CD4-positive, alpha-beta T cell treated with Interleukin-17A for 1 hour (primary cell): ENCODE data around the gene KRT13.

Experiments used
- DNase-seq: peaks from one replicate; pipeline ENCODE4 v3.0.0-alpha.2; 2020

The KRT13 gene

DNA sequence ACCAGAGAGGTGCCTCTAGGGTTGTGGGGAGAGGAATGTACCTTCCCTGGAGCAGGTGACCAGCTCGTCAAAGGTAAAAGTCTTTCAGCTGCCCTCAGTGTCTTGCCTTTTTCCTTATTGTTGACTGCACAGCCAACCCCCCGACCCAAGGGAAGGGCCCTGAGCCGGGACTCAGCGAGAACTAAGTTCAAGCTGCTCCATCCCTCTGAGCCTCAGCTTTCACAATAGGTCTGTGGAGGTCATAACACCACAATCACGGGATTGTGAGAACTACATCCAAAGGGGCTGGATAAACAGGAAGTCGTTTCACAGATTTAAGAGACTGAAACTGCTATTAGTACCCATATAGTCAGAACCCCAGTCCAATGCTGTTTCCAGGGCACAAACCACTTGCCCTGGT, 13.1 kb downstream of the KRT13 start:
- DNase-seq = no peak

DNA sequence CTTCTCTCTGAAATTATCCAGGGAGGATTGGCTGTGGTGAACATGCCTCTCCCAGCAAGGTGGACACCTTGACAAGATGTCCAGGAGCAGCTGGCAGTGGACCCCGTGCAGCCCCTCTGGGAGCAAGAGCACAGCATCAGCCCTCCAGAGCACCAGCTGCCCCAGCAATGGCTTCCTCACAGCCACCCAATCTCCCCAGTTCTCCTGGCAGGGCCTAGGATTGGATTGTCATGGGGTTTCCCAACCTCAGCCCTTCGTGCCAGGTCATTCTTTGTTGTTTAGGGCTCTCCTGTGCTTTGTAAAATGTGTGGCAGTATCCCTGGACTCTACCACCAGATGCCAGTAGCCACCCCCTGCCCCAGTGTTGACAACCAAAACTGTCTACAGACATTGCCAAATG, 13.9 kb downstream of the KRT13 start:
- DNase-seq = no peak

DNA sequence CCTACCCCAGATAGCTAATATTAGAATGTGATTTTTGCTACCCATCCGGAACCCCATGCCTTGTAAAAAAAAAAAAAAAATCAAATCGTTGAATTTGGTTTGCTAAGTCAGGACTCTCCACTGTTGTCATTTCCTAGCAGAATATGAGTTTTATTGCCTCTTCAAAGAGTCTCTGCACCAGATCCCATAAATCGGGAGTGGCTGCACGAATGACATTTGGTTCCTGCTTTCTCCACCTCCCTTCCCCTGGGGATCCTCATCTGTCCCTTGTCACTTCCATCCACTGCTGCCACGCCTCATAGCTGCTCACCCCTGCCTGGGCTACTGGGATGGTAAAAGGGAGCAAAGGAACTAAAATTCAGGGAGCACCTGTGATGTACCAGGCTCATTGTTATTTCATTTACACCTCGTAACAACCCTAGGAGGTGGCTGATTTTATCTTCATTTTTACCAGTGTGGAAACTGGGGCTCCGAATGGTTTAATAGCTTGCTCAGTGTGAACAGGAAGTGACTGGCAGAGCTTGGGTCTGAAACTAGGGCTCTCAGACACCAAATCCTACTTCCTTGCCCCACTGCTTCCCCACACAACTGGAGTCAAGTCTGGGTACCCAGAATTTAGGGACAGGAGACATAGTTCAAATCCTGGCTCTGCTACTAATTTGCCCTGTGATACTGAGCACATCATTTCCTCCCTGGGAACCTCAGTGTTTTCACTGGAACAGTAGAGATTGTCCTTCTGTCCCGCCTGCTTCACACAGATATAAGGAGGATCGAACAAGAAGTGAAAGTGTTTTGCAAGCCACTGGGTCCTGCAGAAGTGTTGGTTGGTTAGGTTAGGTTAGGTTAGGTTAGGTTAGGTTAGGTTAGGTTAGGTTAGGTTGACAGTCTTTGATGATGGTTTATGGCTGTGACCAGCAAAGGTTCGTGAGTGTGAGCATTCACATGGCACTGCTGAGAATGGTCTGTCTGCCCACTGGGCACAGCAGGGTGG, 15.1 kb downstream of the KRT13 start:
- no peak for DNase-seq

DNA sequence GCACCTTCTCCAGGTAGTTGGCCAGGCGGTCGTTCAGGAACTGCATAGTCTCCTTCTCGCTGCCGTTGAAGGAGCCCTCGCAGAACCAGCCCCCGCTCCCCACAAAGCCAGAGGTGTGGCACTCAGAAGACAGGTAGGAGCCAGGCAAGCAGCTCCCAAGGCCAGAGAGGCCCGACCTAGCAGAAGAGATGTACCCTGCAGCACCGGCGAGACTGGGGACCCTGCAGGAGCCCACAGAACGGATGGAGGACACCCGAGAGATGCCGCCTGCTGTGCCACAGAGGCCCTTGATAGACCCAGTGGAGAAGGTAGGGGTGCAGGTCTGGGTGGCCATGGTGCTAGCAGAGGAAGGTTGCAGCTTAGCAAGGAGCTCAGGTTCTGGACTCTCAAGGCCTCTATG, 15.9 kb downstream of the KRT13 start, which contains the start of gene KRT36:
Gene KRT36 (minus strand): TSS at position 380 of the 400 bp plus-strand sequence. CDS start 46 bp downstream, at position 334.
- no peak for DNase-seq

DNA sequence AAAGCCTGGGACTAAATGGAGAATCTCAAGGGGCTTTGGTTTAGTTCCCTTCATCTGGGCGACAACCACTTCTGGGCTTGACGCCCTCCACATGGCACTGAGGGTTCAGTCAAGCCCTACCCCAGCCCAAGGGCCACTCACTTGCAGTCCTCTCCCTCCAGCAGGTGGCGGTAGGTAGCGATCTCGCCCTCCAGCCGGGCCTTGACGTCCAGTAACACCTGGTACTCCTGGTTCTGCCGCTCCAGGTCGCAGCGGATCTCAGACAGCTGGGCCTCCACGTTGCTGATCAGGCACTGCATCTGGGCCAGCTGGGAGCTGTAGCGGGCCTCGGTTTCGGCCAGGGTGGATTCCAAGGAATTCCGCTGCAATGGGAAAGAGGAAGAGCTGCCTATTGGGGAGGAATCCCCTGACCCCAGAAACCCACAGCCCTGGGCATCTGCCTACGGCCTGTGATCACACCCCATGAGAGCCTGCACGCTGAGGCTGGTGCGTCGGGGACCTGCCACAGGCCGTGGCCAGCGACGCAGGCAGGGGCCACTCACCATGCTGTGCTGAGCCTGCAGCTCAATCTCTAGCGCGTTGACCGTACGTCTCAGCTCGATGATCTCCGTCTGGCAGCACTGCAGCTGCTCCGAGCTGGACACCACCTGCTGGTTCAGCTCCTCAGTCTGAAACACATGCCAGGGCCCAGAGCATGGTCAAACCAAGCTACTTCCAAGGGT, 18.4 kb downstream of the KRT13 start:
- DNase-seq = peak; percentile 14

DNA sequence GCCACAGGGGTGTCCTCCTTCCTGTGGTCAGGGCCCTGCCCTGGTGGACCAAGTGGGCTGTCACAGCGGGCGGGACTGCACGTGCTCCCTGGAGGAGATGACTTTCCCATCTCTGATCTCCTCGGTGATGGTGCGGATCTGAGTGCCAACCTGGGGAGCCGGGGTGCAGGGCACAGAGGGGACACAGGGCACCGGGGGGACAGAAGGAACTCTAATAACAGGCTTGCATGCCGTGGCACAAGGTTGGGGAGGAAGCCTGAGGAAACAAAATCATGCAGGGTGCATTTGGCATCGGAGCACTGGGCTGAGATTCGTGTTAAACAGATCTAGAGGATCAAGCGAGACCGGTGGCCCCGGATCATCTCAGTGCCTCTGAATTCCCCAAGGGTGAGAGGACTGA, 19.1 kb downstream of the KRT13 start:
- no peak for DNase-seq

DNA sequence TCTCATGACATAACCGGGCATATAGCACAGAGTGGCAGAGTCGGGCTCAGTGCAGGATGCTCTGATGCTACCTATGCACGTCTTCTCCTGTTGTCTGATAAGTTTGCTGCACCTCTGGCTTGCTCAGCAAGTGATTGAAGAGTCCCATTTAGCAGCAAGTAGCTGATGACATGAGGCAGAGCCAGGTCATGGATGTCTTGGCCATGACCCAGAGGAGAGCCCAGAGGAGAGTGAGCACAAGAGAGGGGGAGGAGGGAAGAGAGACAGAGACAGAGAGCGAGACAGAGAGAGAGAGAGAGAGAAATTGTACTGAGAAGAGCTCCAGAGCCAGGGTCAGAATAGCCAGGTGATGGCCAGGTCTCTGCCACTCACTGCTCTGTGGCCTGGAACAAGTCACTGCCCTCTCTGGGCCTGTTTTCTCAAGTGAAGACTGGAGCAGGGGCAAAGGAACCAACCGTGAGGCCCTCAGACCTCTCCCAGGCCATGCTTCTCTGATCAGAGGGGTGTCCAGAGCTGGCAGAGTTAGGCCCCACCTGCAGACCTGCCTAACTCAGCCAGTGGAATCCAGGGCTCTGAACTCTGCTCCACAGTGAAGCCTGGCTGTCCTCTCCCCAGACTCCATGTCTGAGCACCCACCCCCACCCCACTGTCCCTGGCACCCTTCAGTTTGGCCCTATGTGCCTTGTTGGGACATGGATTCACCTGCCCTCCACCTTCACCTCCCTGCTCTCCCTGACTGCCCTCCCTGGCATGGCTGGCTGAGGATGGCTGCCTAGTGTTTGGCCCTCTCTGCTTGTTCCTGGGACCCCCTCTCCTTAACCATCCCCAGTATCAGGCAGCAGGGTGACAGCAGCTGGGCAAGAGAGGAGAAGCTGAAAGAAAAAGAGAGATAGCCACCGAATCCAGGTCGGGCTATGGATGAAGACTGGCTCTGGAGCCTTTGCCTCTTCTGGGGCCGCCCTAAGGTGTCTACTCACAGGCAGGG, 20.2 kb downstream of the KRT13 start:
- DNase-seq = no peak

DNA sequence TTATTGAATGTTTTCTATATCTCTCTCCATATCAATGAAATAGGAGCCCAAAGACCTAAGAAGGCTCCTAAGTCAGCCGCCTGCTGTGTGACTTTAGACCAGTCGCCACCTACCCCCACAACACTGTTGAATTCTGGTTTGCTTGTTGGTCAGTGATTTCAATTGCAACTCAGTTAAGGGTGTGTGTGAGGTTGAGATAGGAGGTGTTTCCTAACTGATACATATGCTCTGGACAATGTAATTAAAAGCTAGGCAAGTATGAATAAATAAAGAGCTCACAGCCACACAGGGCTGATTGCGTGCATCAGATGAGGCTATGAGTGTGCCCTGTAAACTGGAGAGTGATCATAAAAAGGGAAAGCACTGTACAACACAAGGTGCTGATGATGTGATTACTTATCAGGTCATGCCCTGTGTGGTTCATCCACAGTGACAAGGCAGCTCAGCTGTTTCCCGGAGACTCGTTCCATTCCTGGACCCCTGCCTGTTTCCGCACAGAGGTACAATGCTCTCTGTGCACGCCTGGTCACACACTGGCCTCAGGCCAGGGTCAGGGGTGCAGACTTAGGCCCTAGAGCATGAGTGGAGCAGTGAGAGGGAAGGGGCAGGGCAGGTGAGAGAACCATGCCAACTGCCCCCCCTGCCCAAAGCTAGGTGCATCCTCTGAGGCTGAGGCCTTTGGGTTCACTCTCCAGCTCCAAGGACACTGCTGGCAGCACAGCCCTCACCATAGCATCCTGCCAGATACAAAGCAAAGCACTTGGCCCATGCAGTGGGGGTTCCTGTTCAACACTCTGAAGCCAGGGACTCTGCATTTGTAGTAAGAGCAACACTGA, 21.2 kb downstream of the KRT13 start:
- DNase-seq = no peak

DNA sequence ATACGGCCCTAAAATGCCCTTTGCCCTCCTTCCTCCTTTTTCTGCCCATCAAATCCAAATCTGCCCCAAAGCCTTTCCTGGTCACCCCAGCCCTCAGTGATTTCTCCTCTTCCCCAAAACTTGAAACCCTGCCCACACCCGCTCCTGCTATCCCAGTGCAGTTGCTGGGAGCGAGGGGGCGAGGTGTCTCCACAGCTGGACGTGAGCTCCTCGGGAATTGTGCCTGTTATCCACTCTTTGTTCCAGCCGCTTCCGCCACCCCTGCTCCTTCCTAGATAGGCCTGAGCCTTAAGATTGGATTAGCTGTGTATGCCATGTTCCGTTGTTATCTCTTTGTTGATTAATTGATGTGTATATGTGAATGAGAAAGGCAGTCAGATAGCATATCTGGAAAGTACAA, 21.9 kb downstream of the KRT13 start:
- DNase-seq = no peak

DNA sequence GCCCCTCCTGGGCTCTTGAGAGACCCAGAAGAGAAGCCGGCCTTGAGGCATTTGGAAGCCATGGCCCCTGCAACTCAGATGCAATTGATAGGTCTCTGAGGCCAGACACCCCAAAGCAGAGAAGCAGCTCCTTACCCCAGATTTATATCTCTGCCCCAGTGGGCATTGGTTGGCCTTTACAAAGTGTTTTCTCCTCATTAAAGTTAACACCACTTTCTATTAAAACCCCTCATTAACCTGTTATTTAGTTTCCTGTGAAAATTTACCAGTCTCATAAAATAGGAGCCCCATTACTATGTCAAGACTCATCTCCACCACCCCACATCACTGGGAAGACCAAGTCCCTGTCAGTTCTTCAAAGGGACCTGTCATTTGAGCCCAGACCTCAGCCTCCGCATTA, 24.4 kb downstream of the KRT13 start, which contains the start of gene KRT35:
Gene KRT35 (minus strand): TSS at position 116 of the 400 bp plus-strand sequence. CDS start 54 bp downstream, at position 62.
- no peak for DNase-seq

DNA sequence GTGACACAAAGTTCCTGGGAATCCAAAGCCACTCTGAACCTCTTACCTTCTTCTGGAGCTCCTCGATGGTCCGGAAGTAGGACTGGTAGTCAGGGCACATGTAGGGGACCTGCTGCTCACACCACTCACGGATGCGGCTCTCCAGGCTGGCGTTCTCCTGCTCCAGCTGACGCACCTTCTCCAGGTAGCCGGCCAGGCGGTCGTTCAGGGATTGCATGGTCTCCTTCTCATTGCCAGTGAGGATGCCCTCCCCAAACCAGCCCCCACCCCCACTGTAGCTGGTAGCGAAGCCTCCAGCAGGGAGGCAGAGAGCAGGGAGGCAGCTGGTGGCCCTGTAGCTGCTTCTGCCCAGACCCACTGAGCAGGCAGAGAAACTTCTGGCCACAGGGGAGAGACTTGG, 24.8 kb downstream of the KRT13 start:
- DNase-seq = no peak

DNA sequence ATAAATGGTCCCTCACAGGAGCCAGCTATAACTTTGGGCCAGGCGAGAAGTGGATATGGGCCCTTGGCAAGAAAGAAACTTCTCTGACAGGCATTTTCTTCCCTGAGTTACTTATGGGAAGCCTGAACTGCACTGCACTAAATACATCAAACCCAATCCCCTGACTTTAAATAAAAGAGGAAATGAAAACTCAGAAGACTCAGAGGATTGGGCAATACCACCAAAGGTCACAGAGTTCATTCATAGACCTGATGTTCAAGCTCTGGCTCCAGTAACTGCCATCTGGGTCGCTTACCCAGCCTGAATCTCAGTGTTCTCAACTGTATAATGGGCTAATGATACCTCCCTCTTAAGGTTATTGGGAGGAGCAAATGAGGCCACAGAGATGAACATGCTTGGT, 25.3 kb downstream of the KRT13 start:
- no peak for DNase-seq

DNA sequence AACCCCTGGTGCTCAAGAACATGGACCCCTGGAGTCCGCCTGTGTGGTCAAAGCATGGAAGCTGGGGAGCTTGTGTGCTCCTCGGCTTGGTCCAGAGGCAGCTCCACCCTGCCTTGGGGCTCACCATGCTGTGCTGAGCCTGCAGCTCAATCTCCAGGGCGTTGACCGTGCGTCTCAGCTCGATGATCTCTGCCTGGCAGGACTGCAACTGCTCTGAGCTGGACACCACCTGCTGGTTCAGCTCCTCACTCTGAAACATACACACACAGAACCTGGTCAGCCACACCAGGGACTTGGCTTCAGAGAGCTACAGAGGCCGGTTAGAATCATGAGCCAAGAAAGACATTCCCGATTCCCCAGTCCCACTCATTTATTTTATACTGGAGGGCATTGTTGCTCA, 27.2 kb downstream of the KRT13 start:
- DNase-seq = no peak

DNA sequence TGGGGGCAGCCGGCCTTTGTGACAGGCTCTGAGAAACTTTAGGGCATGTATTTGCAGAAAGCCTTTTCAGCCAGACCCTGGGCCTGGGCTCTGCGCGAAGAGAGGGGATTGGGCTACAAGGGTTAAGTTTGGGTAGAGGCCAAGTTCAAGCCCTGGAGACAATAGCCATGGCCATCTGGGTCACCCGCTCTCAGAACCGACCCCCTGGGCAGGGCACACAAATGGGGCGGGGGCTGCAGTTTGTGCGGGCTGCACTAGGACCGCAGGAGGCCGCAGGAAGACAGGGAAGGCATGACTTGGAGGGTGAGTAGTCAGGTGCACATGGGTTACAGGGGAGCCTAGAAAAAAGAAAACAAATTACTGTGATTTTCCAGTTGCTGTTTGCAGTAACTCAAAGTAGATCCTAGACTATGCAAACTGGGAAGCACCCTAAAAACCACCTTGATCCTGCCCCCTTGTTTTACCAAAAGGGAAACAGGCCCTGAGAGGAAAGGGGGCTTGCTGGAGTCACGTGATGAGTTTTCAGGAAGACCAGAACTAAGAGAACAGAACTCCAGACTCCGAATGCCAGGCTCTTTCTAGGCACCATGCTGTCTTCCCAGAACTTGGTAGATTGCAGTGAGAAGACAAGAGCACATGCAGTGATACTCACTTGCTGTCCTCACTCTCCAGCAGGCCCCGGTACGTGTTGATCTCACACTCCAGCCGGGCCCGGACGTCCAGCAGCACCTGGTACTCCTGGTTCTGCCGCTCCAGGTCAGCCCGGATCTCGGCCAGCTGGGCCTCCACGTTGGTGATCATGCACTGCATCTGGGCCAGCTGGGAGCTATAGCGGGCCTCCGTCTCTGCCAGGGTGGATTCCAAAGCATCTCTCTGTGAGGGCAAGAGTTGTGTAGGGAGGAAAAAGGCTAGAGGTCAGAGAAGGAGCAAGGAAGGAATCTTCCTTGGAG, 28.3 kb downstream of the KRT13 start:
- DNase-seq = no peak

DNA sequence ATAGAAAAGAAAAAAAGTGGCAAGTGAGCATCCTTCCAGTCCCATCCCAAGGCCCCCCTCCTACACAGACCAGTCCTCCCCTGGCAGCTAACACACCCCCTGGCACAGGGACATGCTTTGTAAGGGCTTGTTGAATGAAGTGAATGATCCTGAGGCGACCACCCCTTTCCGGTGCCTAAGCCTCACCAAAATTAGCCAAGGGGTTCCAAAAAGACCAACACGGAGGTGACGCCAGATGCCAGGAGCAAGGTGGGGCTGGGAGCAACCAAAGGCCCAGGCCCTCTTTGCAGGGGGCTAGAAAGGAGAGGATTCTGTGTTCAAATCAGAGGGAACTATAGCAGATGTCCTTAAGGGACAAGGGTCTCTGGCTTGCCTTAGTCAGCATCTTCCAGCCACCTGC, 30.0 kb downstream of the KRT13 start:
- no peak for DNase-seq

DNA sequence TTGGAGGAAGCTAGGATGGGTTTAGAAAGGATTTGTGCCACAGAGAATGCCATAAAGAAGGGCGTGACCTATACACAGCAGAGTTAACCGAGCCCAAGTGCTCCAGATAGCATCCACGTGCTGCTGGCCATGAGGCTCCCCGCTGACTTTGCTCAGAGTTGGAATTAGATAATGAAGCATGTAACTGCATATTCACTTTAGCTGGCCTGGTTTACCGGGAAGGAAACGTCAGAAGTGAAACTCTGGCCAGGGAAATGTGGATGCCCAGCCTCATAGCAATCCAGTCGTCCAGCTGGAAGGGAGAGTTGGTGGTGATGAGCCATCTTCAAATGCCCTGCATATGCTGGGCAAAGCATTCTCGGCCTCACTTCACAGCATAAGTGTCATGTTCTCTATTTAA, 30.5 kb downstream of the KRT13 start:
- DNase-seq = no peak

DNA sequence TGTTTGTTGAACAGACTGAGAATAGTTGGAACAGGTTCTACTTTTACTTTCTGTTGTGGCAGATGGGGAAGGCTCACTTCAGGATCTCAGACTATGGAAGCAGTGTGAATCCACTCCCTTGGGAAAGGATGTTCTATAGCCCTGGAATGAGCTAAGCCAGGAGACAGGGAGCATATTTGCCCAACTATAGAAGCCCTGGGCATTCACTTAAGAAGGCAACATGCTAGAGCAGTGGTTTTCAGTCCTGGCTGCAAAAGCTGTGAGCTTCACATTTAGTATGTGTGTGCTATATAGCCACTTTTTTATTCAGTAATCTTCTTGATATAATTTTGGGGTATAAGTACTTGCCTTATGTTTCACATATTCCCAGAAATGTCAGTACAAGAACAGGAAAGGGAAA, 37.1 kb downstream of the KRT13 start:
- DNase-seq = no peak

DNA sequence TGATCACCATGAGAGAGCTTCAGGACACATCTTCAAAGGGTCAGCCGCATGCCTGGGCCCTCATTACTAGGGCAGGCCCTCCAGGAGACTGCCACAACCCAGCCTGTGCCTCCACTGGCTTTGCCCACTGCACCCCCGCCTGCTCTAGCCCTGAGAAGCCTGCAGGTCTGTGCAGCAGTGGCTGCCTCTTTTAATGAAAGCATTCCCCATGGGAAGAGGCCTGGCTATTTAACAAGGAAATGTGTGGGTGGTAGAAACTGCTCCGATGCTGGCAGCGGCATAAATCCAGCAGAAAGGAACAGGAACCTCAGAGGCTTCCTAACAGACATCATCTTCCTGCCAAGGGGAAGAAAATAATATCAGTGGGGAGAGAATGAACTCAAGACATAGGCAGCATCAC, 37.9 kb downstream of the KRT13 start:
- DNase-seq = no peak

DNA sequence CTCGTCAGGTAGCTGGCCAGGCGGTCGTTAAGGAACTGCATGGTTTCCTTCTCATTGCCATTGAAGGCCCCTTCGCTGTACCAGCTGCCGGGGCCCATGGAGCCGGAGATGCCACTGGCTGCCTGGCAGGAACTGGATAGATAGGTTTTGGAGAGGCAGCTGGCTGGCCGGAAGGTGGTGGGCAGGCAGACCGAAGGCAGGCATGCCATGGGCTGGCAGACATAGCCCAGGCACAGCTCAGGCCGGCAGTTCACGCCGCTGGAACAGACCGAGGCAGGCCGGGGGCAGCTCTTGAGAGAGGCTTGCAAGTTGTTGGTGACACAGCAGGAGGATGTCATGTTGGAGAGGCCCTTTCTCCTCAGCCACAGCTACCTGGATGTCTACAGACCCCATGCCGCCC, 38.4 kb downstream of the KRT13 start, which contains the start of gene KRT32:
Gene KRT32 (minus strand): TSS at position 399 of the 400 bp plus-strand sequence. CDS start 61 bp downstream, at position 338.
- no peak for DNase-seq

DNA sequence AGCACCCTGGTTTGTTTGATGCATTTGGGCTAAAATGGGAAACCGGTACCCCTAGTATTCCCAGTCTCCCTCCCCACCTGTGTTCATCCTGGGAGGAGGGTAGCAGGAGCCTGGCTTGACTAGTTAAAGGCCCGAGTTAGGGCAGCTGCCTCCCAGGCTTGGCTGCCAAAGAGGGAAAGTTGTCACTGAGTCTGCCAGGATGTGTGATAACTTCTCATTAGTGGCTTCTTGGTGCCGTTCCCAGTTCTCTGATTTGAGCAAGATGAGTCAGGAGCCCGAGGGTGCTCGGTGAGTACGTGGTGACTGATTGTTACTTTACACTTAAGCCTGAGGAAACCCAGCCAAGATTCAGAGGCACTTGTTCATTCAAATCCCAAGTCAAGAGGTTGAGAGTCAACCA, 40.7 kb downstream of the KRT13 start:
- DNase-seq = no peak
